Measurements from ENCODE around the gene CD101. TPM values are rescaled to one million over a fixed set of nuclear protein-coding genes. Genes with fewer than 3 reads are reported as not detected.
A peak's percentile ranks its signal among the peaks of the same experiment; 100 is the strongest.

CD101 gene
- total RNA-seq, 1 donor from 2014 or later = 3.2 TPM

DNA sequence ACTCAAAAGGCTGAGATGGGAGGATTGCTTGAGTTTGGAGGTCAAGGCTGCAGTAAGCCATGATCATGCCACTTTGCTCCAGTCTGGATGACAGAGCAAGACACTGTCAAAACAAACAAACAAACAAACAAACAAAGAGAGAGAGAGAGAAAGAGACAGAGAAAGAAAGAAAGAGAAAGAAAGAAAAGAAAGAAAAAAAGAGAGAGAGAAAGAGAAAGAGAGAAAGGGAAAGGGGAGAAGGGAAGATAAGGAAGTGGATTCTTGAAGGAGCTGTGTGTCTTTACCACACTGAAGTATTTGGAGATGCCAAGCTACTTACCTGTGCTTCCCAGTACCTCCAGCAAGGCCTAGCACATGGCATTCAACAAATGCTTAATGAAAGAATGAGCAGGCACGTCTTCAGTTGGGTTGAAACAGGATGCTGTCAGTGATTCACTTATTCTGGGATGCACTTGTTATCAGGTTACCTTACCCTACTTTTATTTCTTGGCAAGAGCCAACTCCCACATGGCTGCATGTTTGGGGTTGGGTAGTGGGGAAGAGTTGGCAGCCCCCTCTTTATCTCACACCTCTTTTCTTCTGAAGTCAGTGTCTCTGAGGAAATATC is 28.8 kb downstream of the CD101 start:
- no peak for TF ChIP-seq CTCF (IDR thresholded peaks at IDR 0.05; ENCODE audit: partially characterized antibody, unreplicated experiment)
- Mint-ChIP-seq H3K36me3 (ENCODE audit: unreplicated experiment) (no peaks in the 10 kb centered on the region), H3K27ac (ENCODE audit: unreplicated experiment) (no peak overlapping the region), H3K4me3 (ENCODE audit: unreplicated experiment) (no peak overlapping the region), H3K27me3 (ENCODE audit: unreplicated experiment) (peaks cover 4% of the 10 kb centered on the region), H3K4me1 (ENCODE audit: low read depth, unreplicated experiment) (peaks cover 14% of the 10 kb centered on the region), H3K9me3 (ENCODE audit: unreplicated experiment) (no peaks in the 10 kb centered on the region)
- no peak for DNase-seq

DNA sequence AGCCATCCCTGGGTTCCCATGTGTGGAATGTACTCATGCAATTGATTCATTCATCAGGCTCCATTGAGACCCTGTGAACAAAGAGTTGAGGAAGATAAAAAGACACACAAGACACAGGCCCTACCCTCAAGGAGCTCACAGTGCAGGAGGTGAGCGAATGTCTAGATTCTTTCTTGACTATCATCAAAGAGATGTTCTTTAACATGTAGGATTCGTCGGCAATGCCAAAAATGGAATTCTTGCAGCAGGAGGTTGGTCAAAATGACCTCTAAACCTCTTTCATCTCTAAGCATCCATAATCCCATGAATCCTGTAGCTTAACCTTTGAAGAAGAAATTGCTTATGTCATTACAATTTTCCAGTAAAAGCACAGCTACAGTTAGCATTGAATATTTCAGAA is 30.7 kb downstream of the CD101 start:
- no peaks in the 10 kb centered on the region for H3K9me3 Mint-ChIP-seq (ENCODE audit: unreplicated experiment)
- no peak for TF ChIP-seq CTCF (IDR thresholded peaks at IDR 0.05; ENCODE audit: partially characterized antibody, unreplicated experiment)
- H3K36me3 Mint-ChIP-seq (ENCODE audit: unreplicated experiment) = no peaks in the 10 kb centered on the region
- no peak for DNase-seq
- no peak overlapping the region for H3K27ac Mint-ChIP-seq (ENCODE audit: unreplicated experiment)
- H3K27me3 Mint-ChIP-seq (ENCODE audit: unreplicated experiment) = peaks cover 2% of the 10 kb centered on the region
- no peak overlapping the region for H3K4me3 Mint-ChIP-seq (ENCODE audit: unreplicated experiment)
- peaks cover 32% of the 10 kb centered on the region for H3K4me1 Mint-ChIP-seq (ENCODE audit: low read depth, unreplicated experiment)

- no peaks in the 10 kb centered on the region for H3K9me3 Mint-ChIP-seq (ENCODE audit: unreplicated experiment)
- peaks cover 33% of the 10 kb centered on the region for H3K4me1 Mint-ChIP-seq (ENCODE audit: low read depth, unreplicated experiment)
- peak overlapping the region; percentile 5 for H3K27ac Mint-ChIP-seq (ENCODE audit: unreplicated experiment)
- no peaks in the 10 kb centered on the region for H3K36me3 Mint-ChIP-seq (ENCODE audit: unreplicated experiment)
- TF ChIP-seq CTCF (IDR thresholded peaks at IDR 0.05; ENCODE audit: partially characterized antibody, unreplicated experiment) = no peak
- peaks cover 2% of the 10 kb centered on the region for H3K27me3 Mint-ChIP-seq (ENCODE audit: unreplicated experiment)
- DNase-seq = no peak
- H3K4me3 Mint-ChIP-seq (ENCODE audit: unreplicated experiment) = no peak overlapping the region
Observed at GRCh38 chr1:117032681-117033539, 31.4 kb downstream of the CD101 start.

DNA sequence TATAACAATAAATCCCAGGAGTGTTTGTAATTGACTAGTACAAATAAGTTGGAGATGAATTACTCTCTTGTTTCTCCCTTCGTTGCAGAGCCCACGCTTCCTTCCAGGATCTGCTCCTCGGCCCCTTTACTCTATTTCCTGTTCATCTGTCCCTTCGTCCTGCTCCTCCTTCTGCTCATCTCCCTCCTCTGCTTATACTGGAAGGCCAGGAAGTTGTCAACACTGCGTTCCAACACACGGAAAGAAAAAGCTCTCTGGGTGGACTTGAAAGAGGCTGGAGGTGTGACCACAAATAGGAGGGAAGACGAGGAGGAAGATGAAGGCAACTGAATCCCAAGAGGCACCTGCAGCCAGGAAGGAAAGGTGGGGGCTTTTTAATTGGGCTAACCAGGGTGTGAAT is 32.2 kb downstream of the CD101 start:
- TF ChIP-seq CTCF (IDR thresholded peaks at IDR 0.05; ENCODE audit: partially characterized antibody, unreplicated experiment) = no peak
- Mint-ChIP-seq H3K27ac (ENCODE audit: unreplicated experiment) (no peak overlapping the region), H3K4me1 (ENCODE audit: low read depth, unreplicated experiment) (peaks cover 33% of the 10 kb centered on the region), H3K27me3 (ENCODE audit: unreplicated experiment) (peaks cover 2% of the 10 kb centered on the region), H3K4me3 (ENCODE audit: unreplicated experiment) (no peak overlapping the region), H3K36me3 (ENCODE audit: unreplicated experiment) (no peaks in the 10 kb centered on the region), H3K9me3 (ENCODE audit: unreplicated experiment) (no peaks in the 10 kb centered on the region)
- no peak for DNase-seq

- peak overlapping the region; percentile 67 for H3K27ac Mint-ChIP-seq (ENCODE audit: unreplicated experiment)
- H3K36me3 Mint-ChIP-seq (ENCODE audit: unreplicated experiment) = no peaks in the 10 kb centered on the region
- no peak for TF ChIP-seq CTCF (IDR thresholded peaks at IDR 0.05; ENCODE audit: partially characterized antibody, unreplicated experiment)
- peaks cover 2% of the 10 kb centered on the region for H3K27me3 Mint-ChIP-seq (ENCODE audit: unreplicated experiment)
- no peaks in the 10 kb centered on the region for H3K9me3 Mint-ChIP-seq (ENCODE audit: unreplicated experiment)
- peak overlapping the region; percentile 57 for H3K4me3 Mint-ChIP-seq (ENCODE audit: unreplicated experiment)
- H3K4me1 Mint-ChIP-seq (ENCODE audit: low read depth, unreplicated experiment) = peaks cover 33% of the 10 kb centered on the region
- DNase-seq = peak; percentile 59
Observed at GRCh38 chr1:117034791-117035290, 33.3 kb downstream of the CD101 start.

Measured in glutamatergic neuron (in vitro differentiated cells).